BLaER1 treated with 17β-estradiol and CSF1 and Interleukin-3, amounts not matched to agents 10 nM and 100 nM (cell line): ENCODE measurements around the gene FGFBP1.
A peak's percentile ranks its signal among the peaks of the same experiment; 100 is the strongest.

ENCODE experiments used
- H3K27ac ChIP-seq, 11 experiments: shearing (Covaris generic); formaldehyde crosslinking; 2 replicates each; pipeline ENCODE4 v1.8.1; 2022
- H3K27me3 ChIP-seq, 11 experiments: shearing (Covaris generic); formaldehyde crosslinking; 2 replicates each; pipeline ENCODE4 v1.8.1; 2022
- H3K36me3 ChIP-seq, 11 experiments: shearing (Covaris generic); formaldehyde crosslinking; 2 replicates each; pipeline ENCODE4 v1.8.1; 2022
- H3K4me1 ChIP-seq, 10 experiments: shearing (Covaris generic); formaldehyde crosslinking; 2 replicates each; pipeline ENCODE4 v1.8.1; 2022
- H3K4me2 ChIP-seq, 11 experiments: shearing (Covaris generic); formaldehyde crosslinking; 2 replicates each; pipeline ENCODE4 v1.8.1; 2022
- H3K4me3 ChIP-seq, 10 experiments: shearing (Covaris generic); formaldehyde crosslinking; 2 replicates each; pipeline ENCODE4 v1.8.1; 2022
- H3K9ac ChIP-seq, 11 experiments: shearing (Covaris generic); formaldehyde crosslinking; 2 replicates each; pipeline ENCODE4 v1.8.1; 2022
- H3K9me3 ChIP-seq, 11 experiments: shearing (Covaris generic); formaldehyde crosslinking; replicated peaks in 1 of 11; 2 replicates each; pipeline ENCODE4 v1.8.1; 2022
- H4K20me1 ChIP-seq, 11 experiments: shearing (Covaris generic); formaldehyde crosslinking; 2 replicates each; pipeline ENCODE4 v1.8.1; 2022
- Cebpa-rat ChIP-seq, 11 experiments: shearing (Covaris generic); IDR thresholded peaks; 2 replicates each; pipeline ENCODE4 v1.8.1; 2022

Gene FGFBP1

GRCh38 chr4:15912961-15913630 lies 25.4 kb downstream of the FGFBP1 start:
- Histone ChIP-seq H3K9me3 (peaks cover 17 to 32% (median 24%) of the 10 kb centered on the region in 11 experiments), H3K27me3 (no peaks in the 10 kb centered on the region), H3K4me3 (no peak overlapping the region), H3K4me2 (peak overlapping the region in 9 of 11 experiments; percentile 50 to 76 (median 66); a peak in 17 of 22 replicates), H3K4me1 (peaks cover 9 to 33% (median 28%) of the 10 kb centered on the region in 10 experiments; a peak in 18 of 20 replicates), H3K9ac (no peak overlapping the region), H4K20me1 (no peaks in the 10 kb centered on the region), H3K36me3 (peaks cover 0 to 2% (median 0%) of the 10 kb centered on the region in 11 experiments; a peak in 1 of 22 replicates), H3K27ac (peak overlapping the region in 1 of 11 experiments; percentile 15; a peak in 2 of 22 replicates)
- no peak for TF ChIP-seq Cebpa-rat (IDR thresholded peaks at IDR 0.05)

GRCh38 chr4:15912236-15912635 lies 26.3 kb downstream of the FGFBP1 start:
- H3K4me3 ChIP-seq: no peak overlapping the region
- H3K27me3 ChIP-seq: no peaks in the 10 kb centered on the region
- peaks cover 17 to 32% (median 24%) of the 10 kb centered on the region in 11 experiments for H3K9me3 ChIP-seq
- peaks cover 0 to 2% (median 0%) of the 10 kb centered on the region in 11 experiments; a peak in 1 of 22 replicates for H3K36me3 ChIP-seq
- H3K27ac ChIP-seq: peak overlapping the region in 3 of 11 experiments; percentile 7 to 27 (median 15); a peak in 2 of 22 replicates
- H3K9ac ChIP-seq: no peak overlapping the region
- no peaks in the 10 kb centered on the region for H4K20me1 ChIP-seq
- peaks cover 9 to 33% (median 28%) of the 10 kb centered on the region in 10 experiments; a peak in 18 of 20 replicates for H3K4me1 ChIP-seq
- TF ChIP-seq Cebpa-rat (IDR thresholded peaks at IDR 0.05): no peak
- peak overlapping the region; percentile 29 to 76 (median 65); a peak in 21 of 22 replicates for H3K4me2 ChIP-seq

- no peak for TF ChIP-seq Cebpa-rat (IDR thresholded peaks at IDR 0.05)
- Histone ChIP-seq H3K9me3 (peaks cover 5 to 27% (median 14%) of the 10 kb centered on the region in 11 experiments; a peak in 19 of 22 replicates), H3K4me1 (peaks cover 9 to 33% (median 28%) of the 10 kb centered on the region in 10 experiments; a peak in 18 of 20 replicates), H3K4me2 (peak overlapping the region in 1 of 11 experiments; percentile 55; a peak in 1 of 22 replicates), H3K27ac (no peak overlapping the region), H3K27me3 (no peaks in the 10 kb centered on the region), H3K36me3 (no peaks in the 10 kb centered on the region), H3K9ac (no peak overlapping the region), H3K4me3 (no peak overlapping the region), H4K20me1 (no peaks in the 10 kb centered on the region)
Observed at GRCh38 chr4:15910155-15910940, 28.2 kb downstream of the FGFBP1 start.

GRCh38 chr4:15907430-15907829 lies 31.1 kb downstream of the FGFBP1 start:
- H3K9ac ChIP-seq: no peak overlapping the region
- no peaks in the 10 kb centered on the region for H4K20me1 ChIP-seq
- no peak overlapping the region for H3K4me2 ChIP-seq
- H3K27ac ChIP-seq: no peak overlapping the region
- peaks cover 14 to 24% (median 17%) of the 10 kb centered on the region in 10 experiments for H3K4me1 ChIP-seq
- no peak for TF ChIP-seq Cebpa-rat (IDR thresholded peaks at IDR 0.05)
- no peaks in the 10 kb centered on the region for H3K27me3 ChIP-seq
- H3K9me3 ChIP-seq: peaks cover 11 to 43% (median 20%) of the 10 kb centered on the region in 11 experiments; a peak in 16 of 22 replicates
- no peak overlapping the region for H3K4me3 ChIP-seq
- no peaks in the 10 kb centered on the region for H3K36me3 ChIP-seq

DNA sequence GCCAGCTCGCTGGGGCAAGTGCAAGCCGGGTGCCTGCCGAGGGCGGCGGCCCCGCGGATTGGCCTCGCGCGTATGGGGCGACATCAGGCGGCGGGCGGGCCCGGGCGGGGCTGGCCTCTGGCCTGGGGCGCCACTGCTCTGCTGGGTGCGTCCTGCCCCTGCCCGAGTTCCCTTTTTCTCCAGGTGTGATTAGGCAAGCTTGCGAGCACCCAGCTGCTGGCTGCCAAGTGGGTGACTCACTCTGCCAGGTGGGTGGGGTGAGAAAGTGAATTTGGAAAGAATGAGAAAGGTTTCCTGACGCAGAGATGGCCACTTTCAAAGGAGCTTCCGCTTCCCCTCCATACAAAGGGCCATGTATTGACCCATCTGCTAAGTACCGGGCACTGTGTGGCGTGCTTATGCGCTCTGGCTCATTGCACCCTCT lies 32.5 kb downstream of the FGFBP1 start:
- no peak for TF ChIP-seq Cebpa-rat (IDR thresholded peaks at IDR 0.05)
- Histone ChIP-seq H3K4me3 (no peak overlapping the region), H4K20me1 (no peaks in the 10 kb centered on the region), H3K9me3 (peaks cover 11 to 43% (median 20%) of the 10 kb centered on the region in 11 experiments; a peak in 16 of 22 replicates), H3K9ac (no peak overlapping the region), H3K4me1 (peaks cover 1 to 25% (median 13%) of the 10 kb centered on the region in 10 experiments; a peak in 18 of 20 replicates), H3K27ac (no peak overlapping the region), H3K4me2 (no peak overlapping the region), H3K36me3 (no peaks in the 10 kb centered on the region), H3K27me3 (no peaks in the 10 kb centered on the region)

GRCh38 chr4:15902746-15903145 lies 35.8 kb downstream of the FGFBP1 start:
- H3K27ac ChIP-seq: no peak overlapping the region
- no peak for TF ChIP-seq Cebpa-rat (IDR thresholded peaks at IDR 0.05)

GRCh38 chr4:15901998-15902397 lies 36.5 kb downstream of the FGFBP1 start:
- no peak overlapping the region for H3K27ac ChIP-seq
- peaks cover 0 to 25% (median 13%) of the 10 kb centered on the region in 10 experiments; a peak in 12 of 20 replicates for H3K4me1 ChIP-seq
- peaks cover 11 to 34% (median 20%) of the 10 kb centered on the region in 11 experiments; a peak in 16 of 22 replicates for H3K9me3 ChIP-seq
- H3K9ac ChIP-seq: no peak overlapping the region
- peak overlapping the region in 6 of 11 experiments; percentile 0 to 46 (median 28); a peak in 7 of 22 replicates for H3K4me2 ChIP-seq
- H4K20me1 ChIP-seq: no peaks in the 10 kb centered on the region
- H3K27me3 ChIP-seq: no peaks in the 10 kb centered on the region
- no peak for TF ChIP-seq Cebpa-rat (IDR thresholded peaks at IDR 0.05)
- no peak overlapping the region for H3K4me3 ChIP-seq
- H3K36me3 ChIP-seq: no peaks in the 10 kb centered on the region

More at GRCh38 chr4:15902746-15903145, 35.8 kb downstream of the FGFBP1 start:
- no peaks in the 10 kb centered on the region for H3K27me3 ChIP-seq
- H3K36me3 ChIP-seq: no peaks in the 10 kb centered on the region
- H3K4me1 ChIP-seq: peaks cover 0 to 25% (median 13%) of the 10 kb centered on the region in 10 experiments; a peak in 12 of 20 replicates
- H3K4me3 ChIP-seq: no peak overlapping the region
- H3K9ac ChIP-seq: no peak overlapping the region
- H3K9me3 ChIP-seq: peaks cover 11 to 34% (median 20%) of the 10 kb centered on the region in 11 experiments; a peak in 16 of 22 replicates
- peak overlapping the region in 5 of 11 experiments; percentile 6 to 62 (median 40); a peak in 9 of 22 replicates for H3K4me2 ChIP-seq
- H4K20me1 ChIP-seq: no peaks in the 10 kb centered on the region

DNA sequence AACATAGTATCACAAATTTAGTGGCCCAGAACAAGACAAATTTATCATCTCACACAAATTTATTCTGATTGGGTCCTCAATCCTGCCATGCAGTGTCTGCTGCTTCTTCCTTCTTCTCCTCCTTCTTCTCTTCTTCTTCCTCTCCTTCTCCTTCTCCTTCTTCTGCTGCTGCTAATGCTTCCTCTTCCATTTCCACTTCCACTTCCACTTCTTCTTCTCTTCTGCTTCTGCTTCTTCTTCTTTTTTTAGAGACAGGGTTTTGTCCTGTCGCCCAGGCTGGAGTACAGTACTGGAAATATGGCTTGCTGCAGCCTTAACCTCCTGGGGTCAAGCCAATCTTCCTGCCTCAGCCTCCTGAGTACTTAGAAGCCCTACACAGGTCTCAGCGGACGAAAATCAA lies 37.5 kb downstream of the FGFBP1 start:
- peaks cover 11 to 32% (median 19%) of the 10 kb centered on the region in 11 experiments; a peak in 16 of 22 replicates for H3K9me3 ChIP-seq
- H4K20me1 ChIP-seq: no peaks in the 10 kb centered on the region
- H3K9ac ChIP-seq: no peak overlapping the region
- H3K36me3 ChIP-seq: no peaks in the 10 kb centered on the region
- no peaks in the 10 kb centered on the region for H3K27me3 ChIP-seq
- peak overlapping the region in 4 of 11 experiments; percentile 26 to 46 (median 36); a peak in 4 of 22 replicates for H3K4me2 ChIP-seq
- 0 out of 22 replicates have a peak overlapping the region, but pooled peaks of 1 of the 11 experiments have one; percentile 5 for H3K27ac ChIP-seq
- TF ChIP-seq Cebpa-rat (IDR thresholded peaks at IDR 0.05): no peak
- peaks cover 0 to 25% (median 13%) of the 10 kb centered on the region in 10 experiments; a peak in 12 of 20 replicates for H3K4me1 ChIP-seq
- H3K4me3 ChIP-seq: no peak overlapping the region
